Endodermal cell (in vitro differentiated cells): ENCODE results near the gene GNAQ. TPM values are rescaled to one million over a fixed set of nuclear protein-coding genes. Genes with fewer than 3 reads are reported as not detected.
"Not testable (repeated sequence)": the region's sequence is repeated elsewhere in the genome, so short reads cannot be mapped to it uniquely, and the experiment has no call there.

Experiments used
- DNase-seq: peaks from one replicate; pipeline ENCODE4 v3.0.0-alpha.2; 2017
- H3K27ac ChIP-seq: 2 replicates; pipeline ENCODE4 v1.5.1; 2013; ENCODE audit warnings: mild to moderate bottlenecking, low read depth, low read length, moderate library complexity
- H3K27me3 ChIP-seq: 2 replicates; pipeline ENCODE4 v1.6.1; 2013; ENCODE audit warnings: mild to moderate bottlenecking, low read length, moderate library complexity; ENCODE audit not compliant: insufficient read depth, control insufficient read depth, poor library complexity, severe bottlenecking
- H3K36me3 ChIP-seq: 2 replicates; pipeline ENCODE4 v1.7.0; 2013; ENCODE audit warnings: mild to moderate bottlenecking, low read length, moderate library complexity; ENCODE audit not compliant: control insufficient read depth, insufficient read depth
- H3K4me1 ChIP-seq: one replicate; pipeline ENCODE4 v1.7.0; 2013; ENCODE audit warnings: low read length; ENCODE audit not compliant: control insufficient read depth, insufficient read depth
- H3K4me3 ChIP-seq: 2 replicates; pipeline ENCODE4 v1.5.1; 2013; ENCODE audit warnings: mild to moderate bottlenecking, low read length, moderate library complexity
- H3K9ac ChIP-seq: 2 replicates; pipeline ENCODE4 v1.6.1; 2013; ENCODE audit warnings: mild to moderate bottlenecking, low read length, moderate library complexity; ENCODE audit not compliant: poor library complexity, severe bottlenecking; ENCODE audit errors: extremely low read depth
- H3K9me3 ChIP-seq: 2 replicates; pipeline ENCODE4 v1.6.1; 2013; ENCODE audit warnings: mild to moderate bottlenecking, low read length, moderate library complexity; ENCODE audit not compliant: control insufficient read depth
- H3K27ac Mint-ChIP-seq: 2 replicates; pipeline ENCODE4 v1.8.0; 2020; ENCODE audit warnings: mixed read lengths
- H3K27me3 Mint-ChIP-seq: 2 replicates; pipeline ENCODE4 v1.8.0; 2021; ENCODE audit warnings: mild to moderate bottlenecking, mixed read lengths; ENCODE audit not compliant: insufficient read depth
- H3K36me3 Mint-ChIP-seq: 2 replicates; pipeline ENCODE4 v1.8.0; 2020; ENCODE audit warnings: low read depth, mixed read lengths
- H3K4me1 Mint-ChIP-seq: 2 replicates; pipeline ENCODE4 v1.8.0; 2020; ENCODE audit warnings: mixed read lengths
- H3K4me3 Mint-ChIP-seq: 2 replicates; pipeline ENCODE4 v1.8.0; 2020; ENCODE audit warnings: mild to moderate bottlenecking, moderate library complexity, mixed read lengths
- H3K9me3 Mint-ChIP-seq: 2 replicates; pipeline ENCODE4 v1.8.0; 2020; ENCODE audit warnings: mild to moderate bottlenecking, mixed read lengths
- CTCF ChIP-seq: fragments of 200-600 bp; sonication (generic); conservative IDR thresholded peaks from 2 replicates; pipeline ENCODE4 v1.5.0; 2021; ENCODE audit warnings: antibody characterized with exemption, mild to moderate bottlenecking
- WGBS, 2 experiments: methylation state at CpG; one replicate each; pipeline versions ENCODE4 v1.1.5 to v1.1.7; 2013; ENCODE audit warnings: missing lambda C conversion rate in 2 of 2, mixed read lengths in 1 of 2; ENCODE audit not compliant: insufficient coverage in 1 of 2, insufficient read length in 1 of 2; 5-methylcytosine and 5-hydroxymethylcytosine counted together
- total RNA-seq, 2 donors: library from RNA; stranded (reverse); fragmentation: NEBNext Ultra II Directional in 1 of 2; extraction: Animal tissue kit (Norgen Biotek cat#: 25700) in 1 of 2; gene quantifications; 2 replicates in 1 of 2; 3 replicates in 1 of 2; pipeline ENCODE4 v1.2.1, GENCODE V29; 2021

The GNAQ gene
- total RNA-seq, 2 donors from 2014 or later, result 46.0 to 57.6 TPM

- Histone ChIP-seq H3K4me3 (no peak overlapping the region), H3K4me1 (peaks cover 24% of the 10 kb centered on the region), H3K36me3 (no peaks in the 10 kb centered on the region), H3K9me3 (no peaks in the 10 kb centered on the region), H3K9ac (no peak overlapping the region), H3K27me3 (no peaks in the 10 kb centered on the region), H3K27ac (no peak overlapping the region)
- H3K4me1 Mint-ChIP-seq, result peaks cover 32% of the 10 kb centered on the region
- H3K9me3 Mint-ChIP-seq, result no peaks in the 10 kb centered on the region
- H3K27ac Mint-ChIP-seq, result no peak overlapping the region
- TF ChIP-seq CTCF, result no peak
- H3K4me3 Mint-ChIP-seq, result no peak overlapping the region
- H3K27me3 Mint-ChIP-seq, result no peaks in the 10 kb centered on the region
- no peaks in the 10 kb centered on the region for H3K36me3 Mint-ChIP-seq
- DNase-seq, result no peak
Measured at GRCh38 chr9:77883133-77883532, 148.5 kb downstream of the GNAQ start.

- no peak overlapping the region for H3K9ac ChIP-seq
- Mint-ChIP-seq H3K4me3 (no peak overlapping the region), H3K4me1 (peaks cover 33% of the 10 kb centered on the region), H3K36me3 (no peaks in the 10 kb centered on the region), H3K9me3 (no peaks in the 10 kb centered on the region), H3K27me3 (peaks cover 2% of the 10 kb centered on the region), H3K27ac (no peak overlapping the region)
- DNase-seq, result no peak
- peaks cover 24% of the 10 kb centered on the region for H3K4me1 ChIP-seq
- no peak for TF ChIP-seq CTCF
- H3K27ac ChIP-seq, result no peak overlapping the region
- no peaks in the 10 kb centered on the region for H3K9me3 ChIP-seq
- no peaks in the 10 kb centered on the region for H3K27me3 ChIP-seq
- WGBS, 2 experiments, result 92 to 97% methylated on average over 3 to 4 of the region's 4 CpGs
- H3K36me3 ChIP-seq, result no peaks in the 10 kb centered on the region
- H3K4me3 ChIP-seq, result no peak overlapping the region
Measured at GRCh38 chr9:77882294-77882693, 149.3 kb downstream of the GNAQ start.

- H3K27me3 Mint-ChIP-seq, DNase-seq, H3K4me3 Mint-ChIP-seq, H3K4me3 ChIP-seq, H3K36me3 ChIP-seq, H3K27me3 ChIP-seq, H3K36me3 Mint-ChIP-seq, H3K9me3 Mint-ChIP-seq, H3K27ac ChIP-seq, H3K9ac ChIP-seq, H3K27ac Mint-ChIP-seq, H3K9me3 ChIP-seq: not testable (repeated sequence)
- peaks cover 35% of the 10 kb centered on the region for H3K4me1 Mint-ChIP-seq
- 84 to 93% methylated on average over 6 to 8 of the region's 8 CpGs for WGBS, 2 experiments
- H3K4me1 ChIP-seq, result peaks cover 30% of the 10 kb centered on the region
Measured at GRCh38 chr9:77881634-77882033, 150.0 kb downstream of the GNAQ start.

- H3K27me3 Mint-ChIP-seq, result peaks cover 2% of the 10 kb centered on the region
- no peak overlapping the region for H3K9ac ChIP-seq
- peaks cover 35% of the 10 kb centered on the region for H3K4me1 ChIP-seq
- H3K36me3 ChIP-seq, result no peaks in the 10 kb centered on the region
- TF ChIP-seq CTCF, result no peak
- no peaks in the 10 kb centered on the region for H3K36me3 Mint-ChIP-seq
- H3K27ac ChIP-seq, result no peak overlapping the region
- no peak overlapping the region for H3K4me3 ChIP-seq
- H3K4me3 Mint-ChIP-seq, result no peak overlapping the region
- H3K27me3 ChIP-seq, result no peaks in the 10 kb centered on the region
- no peak for DNase-seq
- H3K9me3 Mint-ChIP-seq, result no peaks in the 10 kb centered on the region
- peaks cover 39% of the 10 kb centered on the region for H3K4me1 Mint-ChIP-seq
- no peaks in the 10 kb centered on the region for H3K9me3 ChIP-seq
- WGBS, 2 experiments, result 90 to 93% methylated on average over 3 to 8 of the region's 8 CpGs
- H3K27ac Mint-ChIP-seq, result no peak overlapping the region
Measured at GRCh38 chr9:77881111-77881510, 150.5 kb downstream of the GNAQ start.
